Esophagus squamous epithelium (tissue), 4 donors: ENCODE results near the gene P2RY12.

Source experiments
- CTCF ChIP-seq, 6 experiments: fragments of 450-650 bp in 4 of 6; fragments of 200-600 bp in 2 of 6; sonication (generic) in 2 of 6; IDR thresholded peaks; one replicate each; pipeline ENCODE4 v1.5.1; 2016 to 2019; ENCODE audit warnings: antibody characterized with exemption in 6 of 6, mild to moderate bottlenecking in 4 of 6, moderate library complexity in 4 of 6
- POLR2A ChIP-seq, 4 donors: fragments of 450-650 bp; IDR thresholded peaks; one replicate each; pipeline ENCODE4 v1.6.1; 2017; ENCODE audit warnings: antibody characterized with exemption in 4 of 4, mild to moderate bottlenecking in 4 of 4, moderate library complexity in 3 of 4

GRCh38 chr3:151309566-151309965 lies 75.0 kb downstream of the P2RY12 start:
- TF ChIP-seq POLR2A (IDR thresholded peaks at IDR 0.05): no peak
- no peak for TF ChIP-seq CTCF (IDR thresholded peaks at IDR 0.05)
